HG03469 (cell line): ENCODE data around the gene PIK3CG.

Experiments used
- ATAC-seq: cut with Tn5 transposase; IDR thresholded peaks from one replicate; pipeline ENCODE4 v1.9.1; 2021; ENCODE audit warnings: mild to moderate bottlenecking, moderate library complexity, moderate number of reproducible peaks; ENCODE audit not compliant: unreplicated experiment

Gene PIK3CG

DNA sequence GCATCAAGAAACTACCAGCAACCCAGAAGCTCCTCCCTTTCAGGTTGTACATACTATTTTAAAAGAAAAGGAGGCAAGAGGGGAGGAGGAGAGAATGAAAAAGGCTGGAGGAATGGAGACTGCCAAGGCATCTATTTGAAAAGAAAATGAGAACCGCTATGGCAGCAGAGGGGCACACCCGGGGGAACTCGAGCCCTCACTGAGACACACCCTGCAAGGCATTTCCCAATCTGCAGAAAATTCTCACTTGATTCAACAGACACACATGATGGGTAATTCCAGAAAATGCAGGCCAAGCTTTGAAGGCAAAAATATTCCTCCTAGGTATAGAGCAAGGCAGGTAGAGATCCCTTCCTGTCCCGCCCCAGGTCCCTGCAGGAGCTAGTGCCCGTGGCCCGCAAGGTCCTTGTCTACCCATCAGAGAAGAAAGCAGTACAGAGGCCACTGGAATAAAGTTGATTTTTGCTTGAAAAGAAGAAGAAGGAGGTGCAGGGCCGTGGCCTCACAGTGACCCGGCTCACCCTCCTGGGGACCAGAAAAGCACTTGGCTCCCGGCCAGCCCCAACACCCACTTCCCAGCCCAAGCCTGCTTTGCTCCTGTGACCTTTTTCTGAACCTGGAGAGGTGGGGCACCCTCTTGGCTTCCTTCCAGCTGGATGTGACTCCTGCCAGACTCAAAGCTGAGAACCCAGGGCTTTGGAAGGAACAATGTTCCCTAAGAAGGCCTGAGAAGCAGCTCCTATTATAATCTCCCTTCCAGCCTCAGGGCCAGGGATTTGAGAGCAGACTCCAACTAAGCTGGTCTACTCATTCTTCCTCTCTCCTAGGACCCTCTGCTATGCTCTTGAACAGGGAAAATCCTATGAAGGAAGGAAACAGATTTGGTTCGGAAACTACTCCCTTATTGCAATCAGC lies 6.2 kb upstream of the PIK3CG start:
- ATAC-seq: no peak

DNA sequence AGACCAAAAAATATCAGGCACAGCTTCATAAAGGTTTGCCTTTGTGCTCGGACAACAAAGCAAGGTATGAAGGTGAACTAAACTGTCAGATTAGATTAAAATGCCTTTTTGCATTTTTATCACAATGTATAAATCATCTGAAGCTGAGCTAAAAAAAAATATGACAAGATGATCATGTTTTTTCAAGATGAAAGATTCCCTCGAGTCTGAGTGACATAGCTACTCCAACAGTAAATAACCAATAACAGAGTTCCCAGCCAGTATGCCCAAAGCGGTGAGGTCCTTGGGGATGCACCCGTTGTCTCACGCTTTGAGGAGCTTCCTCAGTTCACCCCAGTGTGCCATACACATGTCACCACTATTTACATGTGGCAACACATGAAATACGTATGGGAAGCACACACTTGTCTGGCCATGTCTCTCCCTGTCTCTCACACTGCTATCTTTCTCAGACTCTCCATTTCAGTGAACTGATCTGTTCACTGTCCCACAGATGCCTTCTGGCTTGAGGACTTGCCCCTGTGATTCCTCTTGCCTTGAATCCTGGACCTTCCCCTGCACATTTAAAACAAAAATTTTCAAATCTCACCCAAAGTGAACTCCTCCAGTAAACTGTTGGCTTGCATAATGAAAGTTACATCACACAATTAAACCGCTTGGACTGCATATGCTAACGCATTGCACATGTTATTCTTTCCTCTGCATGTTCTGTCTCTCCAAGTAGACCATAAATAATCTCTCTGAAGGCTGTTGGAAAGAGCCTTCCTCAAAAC lies 2.6 kb upstream of the PIK3CG start:
- no peak for ATAC-seq

GRCh38 chr7:106863274-106863997 lies 1.6 kb upstream of the PIK3CG start:
- ATAC-seq: no peak

DNA sequence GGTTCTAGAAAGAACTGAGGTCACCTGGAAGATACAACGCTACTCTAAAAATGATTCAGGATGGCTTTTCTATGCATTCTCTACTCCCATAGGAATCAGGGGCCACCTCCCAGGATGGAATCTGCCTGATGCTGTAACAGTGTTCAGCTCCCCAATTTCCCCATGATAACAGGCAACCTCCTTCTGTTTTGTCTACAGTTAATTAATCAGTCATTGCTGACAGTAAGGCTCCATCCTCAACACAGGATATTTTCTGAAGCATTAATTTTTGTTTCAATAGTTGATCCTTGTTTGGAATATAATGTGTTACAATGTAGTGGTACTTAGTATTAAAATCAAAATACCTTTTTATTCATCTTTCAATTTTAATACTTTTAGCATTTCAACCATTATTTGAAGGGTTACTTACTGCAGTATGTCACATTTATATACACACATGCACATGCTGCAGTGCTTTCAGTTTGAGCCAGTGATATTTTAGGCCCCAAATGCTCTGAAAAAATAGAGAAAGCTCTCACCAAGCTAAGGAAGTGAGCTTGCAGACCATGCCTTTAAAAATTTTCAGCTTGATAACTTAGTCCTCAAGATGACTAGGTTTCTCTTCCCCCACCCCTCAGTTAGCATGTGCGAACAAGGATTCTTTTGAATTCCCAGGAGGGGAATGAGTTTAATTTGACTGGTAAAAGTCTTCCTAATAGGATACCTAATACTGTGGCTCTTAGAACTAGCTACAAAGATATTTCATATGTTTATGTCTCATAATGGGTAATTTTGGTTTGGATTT lies 592 bp upstream of the PIK3CG start:
- ATAC-seq: peak; percentile 14

GRCh38 chr7:106866298-106867281 lies 1.5 kb downstream of the PIK3CG start:
- peak; percentile 21 for ATAC-seq

DNA sequence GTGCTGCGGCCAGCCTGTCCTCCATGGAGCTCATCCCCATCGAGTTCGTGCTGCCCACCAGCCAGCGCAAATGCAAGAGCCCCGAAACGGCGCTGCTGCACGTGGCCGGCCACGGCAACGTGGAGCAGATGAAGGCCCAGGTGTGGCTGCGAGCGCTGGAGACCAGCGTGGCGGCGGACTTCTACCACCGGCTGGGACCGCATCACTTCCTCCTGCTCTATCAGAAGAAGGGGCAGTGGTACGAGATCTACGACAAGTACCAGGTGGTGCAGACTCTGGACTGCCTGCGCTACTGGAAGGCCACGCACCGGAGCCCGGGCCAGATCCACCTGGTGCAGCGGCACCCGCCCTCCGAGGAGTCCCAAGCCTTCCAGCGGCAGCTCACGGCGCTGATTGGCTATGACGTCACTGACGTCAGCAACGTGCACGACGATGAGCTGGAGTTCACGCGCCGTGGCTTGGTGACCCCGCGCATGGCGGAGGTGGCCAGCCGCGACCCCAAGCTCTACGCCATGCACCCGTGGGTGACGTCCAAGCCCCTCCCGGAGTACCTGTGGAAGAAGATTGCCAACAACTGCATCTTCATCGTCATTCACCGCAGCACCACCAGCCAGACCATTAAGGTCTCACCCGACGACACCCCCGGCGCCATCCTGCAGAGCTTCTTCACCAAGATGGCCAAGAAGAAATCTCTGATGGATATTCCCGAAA lies 2.7 kb downstream of the PIK3CG start:
- ATAC-seq: no peak

DNA sequence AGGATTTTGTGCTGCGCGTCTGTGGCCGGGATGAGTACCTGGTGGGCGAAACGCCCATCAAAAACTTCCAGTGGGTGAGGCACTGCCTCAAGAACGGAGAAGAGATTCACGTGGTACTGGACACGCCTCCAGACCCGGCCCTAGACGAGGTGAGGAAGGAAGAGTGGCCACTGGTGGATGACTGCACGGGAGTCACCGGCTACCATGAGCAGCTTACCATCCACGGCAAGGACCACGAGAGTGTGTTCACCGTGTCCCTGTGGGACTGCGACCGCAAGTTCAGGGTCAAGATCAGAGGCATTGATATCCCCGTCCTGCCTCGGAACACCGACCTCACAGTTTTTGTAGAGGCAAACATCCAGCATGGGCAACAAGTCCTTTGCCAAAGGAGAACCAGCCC lies 3.3 kb downstream of the PIK3CG start:
- no peak for ATAC-seq

GRCh38 chr7:106869954-106870353 lies 4.9 kb downstream of the PIK3CG start:
- ATAC-seq: no peak

DNA sequence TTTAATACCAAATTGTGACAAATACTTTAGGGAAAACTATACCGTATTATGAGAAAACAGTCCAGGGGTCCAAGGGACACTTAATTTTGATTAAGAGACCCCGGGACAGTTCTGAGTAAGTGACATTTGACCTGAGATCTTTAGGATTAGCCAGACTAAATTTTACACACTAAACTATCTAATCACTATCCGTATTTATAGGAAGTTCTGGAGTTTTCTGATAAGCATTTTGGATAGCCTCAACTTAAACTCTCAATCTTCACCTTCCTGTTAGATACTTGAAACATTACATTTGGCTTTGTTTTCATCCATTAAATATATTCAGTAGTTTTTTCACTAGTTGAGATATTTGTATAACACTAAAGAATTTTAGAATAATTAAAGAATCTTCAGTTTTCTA lies 5.4 kb downstream of the PIK3CG start:
- ATAC-seq: no peak

GRCh38 chr7:106870983-106871410 lies 5.9 kb downstream of the PIK3CG start:
- peak; percentile 89 for ATAC-seq

GRCh38 chr7:106871793-106872571 lies 6.9 kb downstream of the PIK3CG start:
- ATAC-seq: no peak

- no peak for ATAC-seq
Measured at GRCh38 chr7:106872763-106873162, 7.7 kb downstream of the PIK3CG start.

GRCh38 chr7:106874076-106874475 lies 9.0 kb downstream of the PIK3CG start:
- ATAC-seq: no peak

- ATAC-seq: no peak
Measured at GRCh38 chr7:106875508-106875907, 10.4 kb downstream of the PIK3CG start.

- no peak for ATAC-seq
Measured at GRCh38 chr7:106878748-106879439, 13.8 kb downstream of the PIK3CG start.

DNA sequence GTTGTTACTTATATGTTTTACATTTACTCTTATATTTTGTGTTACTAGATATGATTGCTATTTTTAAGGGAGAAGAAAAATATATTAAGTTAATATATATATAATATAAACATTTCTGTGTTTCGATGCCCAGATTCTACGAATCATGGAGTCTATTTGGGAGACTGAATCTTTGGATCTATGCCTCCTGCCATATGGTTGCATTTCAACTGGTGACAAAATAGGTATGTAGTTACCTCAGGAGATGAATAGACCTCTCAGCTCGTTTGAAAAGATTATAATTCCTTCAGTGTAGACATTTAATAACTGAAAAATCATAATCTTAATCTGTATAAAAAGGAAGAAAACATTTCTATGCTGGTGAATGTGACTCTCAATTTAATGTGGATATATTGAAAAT lies 16.9 kb downstream of the PIK3CG start:
- ATAC-seq: no peak

- ATAC-seq: peak; percentile 53
Measured at GRCh38 chr7:106883456-106884026, 18.5 kb downstream of the PIK3CG start.
